HL-60 (cell line): ENCODE measurements around the gene HPCA.

ENCODE experiments used
- DNase-seq, 2 experiments: peaks; one replicate each; pipeline ENCODE4 v3.0.0-alpha.2; 2010 to 2020; ENCODE audit warnings: low read depth in 1 of 2, low spot score in 1 of 2
- H3K27ac ChIP-seq: fragments of 250-450 bp; sonication (Bioruptor Pico); replicated peaks from 2 replicates; pipeline ENCODE4 v1.5.1; 2020; ENCODE audit warnings: mild to moderate bottlenecking, moderate library complexity
- H3K27me3 ChIP-seq: fragments of 250-450 bp; sonication (Bioruptor Pico); 2 replicates; pipeline ENCODE4 v1.5.1; 2021; ENCODE audit warnings: mild to moderate bottlenecking, moderate library complexity; ENCODE audit not compliant: insufficient read depth, poor library complexity, severe bottlenecking
- H3K4me3 ChIP-seq: replicated peaks from 2 replicates; pipeline ENCODE4 v1.5.1; 2011; ENCODE audit warnings: mild to moderate bottlenecking, control low read depth, low read length; ENCODE audit not compliant: insufficient read depth
- GABPA ChIP-seq: IDR thresholded peaks from 2 replicates; pipeline ENCODE4 v1.6.1; 2012; ENCODE audit warnings: low read depth
- POLR2AphosphoS5 ChIP-seq: IDR thresholded peaks from 2 replicates; pipeline ENCODE4 v1.6.1; 2012; ENCODE audit warnings: low read depth
- SPI1 ChIP-seq: IDR thresholded peaks from 2 replicates; pipeline ENCODE4 v1.6.1; 2012; ENCODE audit warnings: low read depth, mild to moderate bottlenecking, borderline replicate concordance
- TF ChIP-seq, protein P1 (sequence below): IDR thresholded peaks from 2 replicates; pipeline ENCODE4 v1.6.1; 2012; ENCODE audit warnings: low read depth; ENCODE audit not compliant: insufficient replicate concordance
- TF ChIP-seq, protein P2 (sequence below): IDR thresholded peaks from one replicate; pipeline ENCODE4 v1.5.1; 2011; ENCODE audit warnings: low read length, control low read depth, inconsistent platforms; ENCODE audit not compliant: insufficient read depth

The HPCA gene

DNA sequence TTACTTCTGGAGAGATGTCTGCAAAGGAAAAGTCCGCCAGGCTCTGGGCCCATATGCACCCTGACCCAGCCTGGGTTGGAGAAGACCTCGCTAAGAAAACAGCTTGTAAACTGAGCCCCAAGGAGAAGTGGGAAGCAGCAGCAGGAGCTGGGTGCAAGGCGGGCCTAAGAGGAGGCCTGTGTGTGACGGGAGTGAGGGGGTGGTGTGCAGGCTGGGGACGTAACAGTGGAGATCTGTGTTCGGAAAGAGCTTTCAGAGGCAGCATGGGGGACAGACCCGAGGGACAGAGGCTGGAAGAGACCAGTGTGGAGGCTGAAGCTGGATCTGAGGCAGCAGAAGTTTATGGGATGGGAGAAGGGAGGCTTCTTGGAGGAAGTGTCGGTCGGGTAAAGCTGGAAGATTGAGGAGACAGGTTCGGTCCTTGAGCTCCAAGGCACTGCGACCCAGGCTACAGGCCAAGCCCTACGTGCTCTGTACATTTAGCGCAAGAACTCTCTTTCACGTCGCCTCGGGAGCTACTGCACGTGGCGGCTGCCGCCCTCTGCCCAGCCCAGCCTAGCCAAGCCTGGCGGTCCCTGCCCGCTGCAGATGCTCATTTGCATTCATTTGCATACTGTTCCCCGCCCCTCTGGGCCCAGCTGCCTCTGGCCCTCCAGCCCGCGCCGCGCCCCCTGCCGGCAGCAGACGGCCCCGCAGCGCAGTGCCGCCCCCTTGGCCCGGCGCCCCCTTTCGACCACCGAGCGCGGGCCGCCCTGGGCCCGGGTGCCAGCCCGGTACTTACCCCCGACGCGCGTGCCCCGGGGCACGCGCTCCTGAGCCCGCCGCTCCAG is 6.3 kb downstream of the HPCA start:
- Histone ChIP-seq H3K27me3 (peaks cover 31% of the 10 kb centered on the region), H3K27ac (no peak overlapping the region), H3K4me3 (no peak overlapping the region)
- TF ChIP-seq POLR2AphosphoS5 (no peak), SPI1 (no peak), GABPA (no peak)
- TF ChIP-seq, protein P1, sequence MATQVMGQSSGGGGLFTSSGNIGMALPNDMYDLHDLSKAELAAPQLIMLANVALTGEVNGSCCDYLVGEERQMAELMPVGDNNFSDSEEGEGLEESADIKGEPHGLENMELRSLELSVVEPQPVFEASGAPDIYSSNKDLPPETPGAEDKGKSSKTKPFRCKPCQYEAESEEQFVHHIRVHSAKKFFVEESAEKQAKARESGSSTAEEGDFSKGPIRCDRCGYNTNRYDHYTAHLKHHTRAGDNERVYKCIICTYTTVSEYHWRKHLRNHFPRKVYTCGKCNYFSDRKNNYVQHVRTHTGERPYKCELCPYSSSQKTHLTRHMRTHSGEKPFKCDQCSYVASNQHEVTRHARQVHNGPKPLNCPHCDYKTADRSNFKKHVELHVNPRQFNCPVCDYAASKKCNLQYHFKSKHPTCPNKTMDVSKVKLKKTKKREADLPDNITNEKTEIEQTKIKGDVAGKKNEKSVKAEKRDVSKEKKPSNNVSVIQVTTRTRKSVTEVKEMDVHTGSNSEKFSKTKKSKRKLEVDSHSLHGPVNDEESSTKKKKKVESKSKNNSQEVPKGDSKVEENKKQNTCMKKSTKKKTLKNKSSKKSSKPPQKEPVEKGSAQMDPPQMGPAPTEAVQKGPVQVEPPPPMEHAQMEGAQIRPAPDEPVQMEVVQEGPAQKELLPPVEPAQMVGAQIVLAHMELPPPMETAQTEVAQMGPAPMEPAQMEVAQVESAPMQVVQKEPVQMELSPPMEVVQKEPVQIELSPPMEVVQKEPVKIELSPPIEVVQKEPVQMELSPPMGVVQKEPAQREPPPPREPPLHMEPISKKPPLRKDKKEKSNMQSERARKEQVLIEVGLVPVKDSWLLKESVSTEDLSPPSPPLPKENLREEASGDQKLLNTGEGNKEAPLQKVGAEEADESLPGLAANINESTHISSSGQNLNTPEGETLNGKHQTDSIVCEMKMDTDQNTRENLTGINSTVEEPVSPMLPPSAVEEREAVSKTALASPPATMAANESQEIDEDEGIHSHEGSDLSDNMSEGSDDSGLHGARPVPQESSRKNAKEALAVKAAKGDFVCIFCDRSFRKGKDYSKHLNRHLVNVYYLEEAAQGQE = no peak
- TF ChIP-seq, protein P2, sequence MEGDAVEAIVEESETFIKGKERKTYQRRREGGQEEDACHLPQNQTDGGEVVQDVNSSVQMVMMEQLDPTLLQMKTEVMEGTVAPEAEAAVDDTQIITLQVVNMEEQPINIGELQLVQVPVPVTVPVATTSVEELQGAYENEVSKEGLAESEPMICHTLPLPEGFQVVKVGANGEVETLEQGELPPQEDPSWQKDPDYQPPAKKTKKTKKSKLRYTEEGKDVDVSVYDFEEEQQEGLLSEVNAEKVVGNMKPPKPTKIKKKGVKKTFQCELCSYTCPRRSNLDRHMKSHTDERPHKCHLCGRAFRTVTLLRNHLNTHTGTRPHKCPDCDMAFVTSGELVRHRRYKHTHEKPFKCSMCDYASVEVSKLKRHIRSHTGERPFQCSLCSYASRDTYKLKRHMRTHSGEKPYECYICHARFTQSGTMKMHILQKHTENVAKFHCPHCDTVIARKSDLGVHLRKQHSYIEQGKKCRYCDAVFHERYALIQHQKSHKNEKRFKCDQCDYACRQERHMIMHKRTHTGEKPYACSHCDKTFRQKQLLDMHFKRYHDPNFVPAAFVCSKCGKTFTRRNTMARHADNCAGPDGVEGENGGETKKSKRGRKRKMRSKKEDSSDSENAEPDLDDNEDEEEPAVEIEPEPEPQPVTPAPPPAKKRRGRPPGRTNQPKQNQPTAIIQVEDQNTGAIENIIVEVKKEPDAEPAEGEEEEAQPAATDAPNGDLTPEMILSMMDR = no peak
- no peak for DNase-seq

DNA sequence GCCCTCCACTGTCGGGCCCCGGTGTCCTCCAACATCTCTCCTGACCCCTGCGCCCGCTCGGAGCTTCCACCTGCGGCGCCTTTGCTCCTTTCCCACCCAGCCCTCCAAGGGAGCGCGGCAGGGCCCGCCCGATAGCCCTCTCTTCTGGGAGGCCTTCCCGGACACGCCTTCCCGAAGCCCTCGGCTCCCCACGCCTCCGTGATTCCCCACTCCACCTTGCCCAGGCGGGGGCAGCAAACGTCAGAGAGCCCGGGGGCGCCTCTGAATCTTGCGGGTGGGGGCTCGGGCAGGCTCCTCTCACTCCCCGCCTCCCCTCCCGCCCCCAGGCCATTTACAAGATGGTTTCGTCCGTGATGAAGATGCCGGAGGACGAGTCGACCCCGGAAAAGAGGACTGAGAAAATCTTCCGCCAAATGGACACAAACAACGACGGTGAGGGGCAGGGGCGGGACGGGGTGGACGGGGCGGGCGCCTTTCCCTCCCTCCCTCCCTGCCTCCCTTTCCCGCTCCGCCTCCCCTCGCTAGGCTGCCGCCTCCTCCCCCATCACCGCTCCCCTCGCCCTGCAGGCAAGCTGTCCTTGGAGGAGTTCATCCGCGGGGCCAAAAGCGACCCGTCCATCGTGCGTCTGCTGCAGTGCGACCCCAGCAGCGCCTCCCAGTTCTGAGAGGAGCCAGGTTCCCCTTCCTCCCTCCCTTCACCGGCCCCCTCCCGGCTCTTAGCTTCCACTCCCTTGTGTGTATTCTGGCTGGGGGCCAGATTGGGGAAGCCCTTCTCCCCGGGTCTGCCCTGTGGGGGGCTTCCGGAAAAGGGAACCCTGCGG is 7.1 kb downstream of the HPCA start:
- DNase-seq = no peak
- H3K27me3 ChIP-seq = peaks cover 36% of the 10 kb centered on the region

DNA sequence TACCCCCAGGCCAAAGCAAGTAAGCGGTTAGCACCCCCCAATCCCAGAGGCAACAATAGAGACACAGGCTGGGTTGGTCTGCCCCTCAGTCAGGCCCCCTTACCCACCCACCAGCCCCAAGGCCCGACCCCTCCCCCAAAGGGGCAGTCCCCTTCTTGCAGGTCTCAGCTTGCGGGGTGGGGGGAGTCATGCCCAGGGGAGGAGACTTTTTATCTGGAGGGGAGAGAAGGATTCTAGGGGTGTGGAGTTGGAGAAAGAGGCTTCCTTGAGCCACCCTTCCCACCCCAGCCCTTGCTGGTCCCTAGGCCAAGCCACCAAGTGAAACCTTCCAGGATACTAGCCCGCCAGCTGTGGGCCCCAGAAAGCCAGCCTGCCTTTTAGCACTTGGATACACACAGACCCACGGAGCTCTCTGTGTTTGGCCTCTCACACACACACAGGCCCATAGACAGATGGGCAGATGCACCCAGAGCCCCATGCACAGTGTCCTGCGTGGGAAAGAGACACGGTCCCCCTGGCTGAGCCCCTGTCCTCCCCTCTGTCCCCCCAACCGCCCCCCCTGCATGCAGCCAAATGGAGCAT is 7.8 kb downstream of the HPCA start:
- TF ChIP-seq, protein P2 = no peak
- TF ChIP-seq SPI1 (no peak), POLR2AphosphoS5 (no peak), GABPA (no peak)
- TF ChIP-seq, protein P1 = no peak
- H3K27me3 ChIP-seq = peaks cover 38% of the 10 kb centered on the region

More for the DNA sequence above, 7.1 kb downstream of the HPCA start:
- Histone ChIP-seq H3K4me3 (no peak overlapping the region), H3K27ac (no peak overlapping the region)
- no peak for TF ChIP-seq SPI1
- TF ChIP-seq POLR2AphosphoS5 = no peak
- TF ChIP-seq, protein P2 = no peak
- TF ChIP-seq, protein P1 = no peak
- TF ChIP-seq GABPA = no peak

More for the DNA sequence above, 7.8 kb downstream of the HPCA start:
- Histone ChIP-seq H3K27ac (no peak overlapping the region), H3K4me3 (no peak overlapping the region)
- no peak for DNase-seq
